ENCODE results near the gene KCNIP4. TPM values are rescaled to one million over a fixed set of nuclear protein-coding genes. Genes with fewer than 3 reads are reported as not detected.

Gene KCNIP4
- total and polyA plus RNA-seq, 2 donors (not counting 1 experiment from before 2014, with no cell fraction given): not detected

GRCh38 chr4:21102667-21103066, 845.9 kb downstream of the KCNIP4 start:
- CTCF ChIA-PET: no interaction called here

GRCh38 chr4:21097865-21098264, 850.7 kb downstream of the KCNIP4 start:
- H3K9me3 Mint-ChIP-seq (ENCODE audit: insufficient read depth): peaks cover 4% of the 10 kb centered on the region
- H3K4me1 ChIP-seq (ENCODE audit: control insufficient read depth in 2 of 2, insufficient read depth in 2 of 2, low read length in 2 of 2): no peaks in the 10 kb centered on the region
- no peak overlapping the region for H3K27ac Mint-ChIP-seq
- no peaks in the 10 kb centered on the region for H3K4me1 Mint-ChIP-seq
- H3K36me3 ChIP-seq (replicated peaks in 1 of 2; ENCODE audit: control extremely low read depth in 1 of 2, control insufficient read depth in 1 of 2, extremely low read depth in 1 of 2, insufficient read depth in 2 of 2, low read length in 1 of 2): no peaks in the 10 kb centered on the region
- intact Hi-C loops (cut with micrococcal nuclease): no loop called here
- no peak overlapping the region for H3K4me2 ChIP-seq (replicated peaks; ENCODE audit: low read depth, low read length, poor library complexity, severe bottlenecking)
- TF ChIP-seq EZH2 (IDR thresholded peaks at IDR 0.05; ENCODE audit: borderline replicate concordance, insufficient read depth, low read depth, low read length, poor library complexity, severe bottlenecking) (no peak), CTCF (IDR thresholded peaks at IDR 0.05) (no peak)
- H2AFZ ChIP-seq (ENCODE audit: insufficient read depth, low read depth, low read length, poor library complexity, severe bottlenecking): no peak overlapping the region
- no peak overlapping the region for H3K27ac ChIP-seq (ENCODE audit: low read length in 2 of 2)
- WGBS (ENCODE audit: insufficient coverage): no CpG with 5 or more reads among the region's 1 CpG
- CTCF ChIA-PET: no interaction called here
- POLR2A ChIA-PET: no interaction called here
- no peaks in the 10 kb centered on the region for H4K20me1 ChIP-seq (ENCODE audit: control insufficient read depth, insufficient read depth, low read length, poor library complexity, severe bottlenecking)
- H3K9me3 ChIP-seq (ENCODE audit: control extremely low read depth in 1 of 3, control insufficient read depth in 2 of 3, insufficient read depth in 1 of 3, low read length in 2 of 3): no peaks in the 10 kb centered on the region
- H3K27me3 ChIP-seq (replicated peaks in 1 of 4; ENCODE audit: control extremely low read depth in 1 of 4, control insufficient read depth in 3 of 4, insufficient read depth in 4 of 4, low read length in 3 of 4): no peaks in the 10 kb centered on the region
- no peak for DNase-seq
- no peak overlapping the region for H3K4me3 ChIP-seq (ENCODE audit: control extremely low read depth in 1 of 5, extremely low read depth in 1 of 5, insufficient read depth in 1 of 5, low read depth in 2 of 5, low read length in 4 of 5)
- H3K9ac ChIP-seq (ENCODE audit: low read length): no peak overlapping the region
- no peak overlapping the region for H3K4me3 Mint-ChIP-seq
- H3K27me3 Mint-ChIP-seq: no peaks in the 10 kb centered on the region
- no peak for ATAC-seq (ENCODE audit: low read depth)
- no peaks in the 10 kb centered on the region for H3K79me2 ChIP-seq (ENCODE audit: control insufficient read depth, insufficient read depth, low read length)

More at GRCh38 chr4:21102667-21103066, 845.9 kb downstream of the KCNIP4 start:
- Histone ChIP-seq H3K9ac (ENCODE audit: low read length) (no peak overlapping the region), H3K4me3 (ENCODE audit: control extremely low read depth in 1 of 5, extremely low read depth in 1 of 5, insufficient read depth in 1 of 5, low read depth in 2 of 5, low read length in 4 of 5) (no peak overlapping the region), H3K79me2 (ENCODE audit: control insufficient read depth, insufficient read depth, low read length) (no peaks in the 10 kb centered on the region), H3K27ac (ENCODE audit: low read length in 2 of 2) (no peak overlapping the region), H3K9me3 (ENCODE audit: control extremely low read depth in 1 of 3, control insufficient read depth in 2 of 3, insufficient read depth in 1 of 3, low read length in 2 of 3) (no peaks in the 10 kb centered on the region), H4K20me1 (ENCODE audit: control insufficient read depth, insufficient read depth, low read length, poor library complexity, severe bottlenecking) (no peaks in the 10 kb centered on the region), H2AFZ (ENCODE audit: insufficient read depth, low read depth, low read length, poor library complexity, severe bottlenecking) (no peak overlapping the region), H3K36me3 (replicated peaks in 1 of 2; ENCODE audit: control extremely low read depth in 1 of 2, control insufficient read depth in 1 of 2, extremely low read depth in 1 of 2, insufficient read depth in 2 of 2, low read length in 1 of 2) (no peaks in the 10 kb centered on the region), H3K27me3 (replicated peaks in 1 of 4; ENCODE audit: control extremely low read depth in 1 of 4, control insufficient read depth in 3 of 4, insufficient read depth in 4 of 4, low read length in 3 of 4) (no peaks in the 10 kb centered on the region), H3K4me1 (ENCODE audit: control insufficient read depth in 2 of 2, insufficient read depth in 2 of 2, low read length in 2 of 2) (no peaks in the 10 kb centered on the region), H3K4me2 (replicated peaks; ENCODE audit: low read depth, low read length, poor library complexity, severe bottlenecking) (no peak overlapping the region)
- POLR2A ChIA-PET: no interaction called here
- DNase-seq (no peak), ATAC-seq (ENCODE audit: low read depth) (no peak)
- Mint-ChIP-seq H3K4me1 (no peaks in the 10 kb centered on the region), H3K4me3 (no peak overlapping the region), H3K27ac (no peak overlapping the region), H3K27me3 (no peaks in the 10 kb centered on the region), H3K9me3 (ENCODE audit: insufficient read depth) (peaks cover 2% of the 10 kb centered on the region)
- TF ChIP-seq EZH2 (IDR thresholded peaks at IDR 0.05; ENCODE audit: borderline replicate concordance, insufficient read depth, low read depth, low read length, poor library complexity, severe bottlenecking) (no peak), CTCF (IDR thresholded peaks at IDR 0.05) (no peak)
- intact Hi-C loops (cut with micrococcal nuclease): no loop called here
